GM21360 (cell line): ENCODE measurements around the gene AGO4.
"Not testable (repeated sequence)": the region's sequence is repeated elsewhere in the genome, so short reads cannot be mapped to it uniquely, and the experiment has no call there.

ENCODE experiments used
- ATAC-seq: cut with Tn5 transposase; IDR thresholded peaks from one replicate; pipeline ENCODE4 v1.9.1; 2021; ENCODE audit warnings: mild to moderate bottlenecking, moderate library complexity; ENCODE audit not compliant: unreplicated experiment

The AGO4 gene

GRCh38 chr1:35863881-35864625 is 56.2 kb downstream of the AGO4 start:
- no peak for ATAC-seq

DNA sequence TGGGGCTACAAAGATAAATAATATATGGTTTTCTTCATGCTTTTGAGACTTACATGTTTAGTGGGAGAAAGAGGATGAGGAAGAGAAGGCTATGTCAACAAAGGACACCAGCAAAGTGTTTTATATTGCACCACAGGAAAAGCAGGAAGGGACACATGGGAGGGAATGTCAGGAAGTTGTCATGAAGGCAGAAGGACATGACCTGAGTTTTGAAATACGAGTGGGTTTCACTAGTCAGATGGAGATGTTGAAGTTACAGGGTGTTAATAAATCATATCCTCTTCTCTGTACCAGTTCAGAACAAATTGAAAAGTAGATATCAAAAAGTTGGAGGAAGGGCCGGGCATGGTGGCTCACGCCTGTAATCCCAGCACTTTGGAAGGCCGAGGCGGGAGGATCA is 57.0 kb downstream of the AGO4 start:
- ATAC-seq = no peak

DNA sequence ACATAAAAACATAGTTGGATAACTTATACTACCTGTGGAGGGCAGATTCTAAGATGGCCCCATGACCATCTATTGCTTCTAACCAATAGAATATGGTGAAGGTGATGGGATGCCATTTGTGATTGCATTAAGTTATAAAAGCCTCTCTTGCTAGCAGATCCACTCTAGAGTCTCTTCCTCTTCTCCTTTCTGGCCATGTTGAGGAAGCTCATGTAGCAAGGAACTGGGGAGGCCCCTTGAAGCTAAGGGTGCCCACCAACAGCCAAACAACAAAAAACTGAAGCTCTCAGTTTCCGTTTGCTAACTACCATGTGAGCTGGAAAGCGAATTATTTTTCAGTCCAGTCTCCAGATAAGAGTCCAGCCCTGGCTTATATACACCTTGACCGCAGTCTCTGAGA is 59.2 kb downstream of the AGO4 start:
- no peak for ATAC-seq

- not testable (repeated sequence) for ATAC-seq
Measured at GRCh38 chr1:35869245-35869950, 61.6 kb downstream of the AGO4 start.

DNA sequence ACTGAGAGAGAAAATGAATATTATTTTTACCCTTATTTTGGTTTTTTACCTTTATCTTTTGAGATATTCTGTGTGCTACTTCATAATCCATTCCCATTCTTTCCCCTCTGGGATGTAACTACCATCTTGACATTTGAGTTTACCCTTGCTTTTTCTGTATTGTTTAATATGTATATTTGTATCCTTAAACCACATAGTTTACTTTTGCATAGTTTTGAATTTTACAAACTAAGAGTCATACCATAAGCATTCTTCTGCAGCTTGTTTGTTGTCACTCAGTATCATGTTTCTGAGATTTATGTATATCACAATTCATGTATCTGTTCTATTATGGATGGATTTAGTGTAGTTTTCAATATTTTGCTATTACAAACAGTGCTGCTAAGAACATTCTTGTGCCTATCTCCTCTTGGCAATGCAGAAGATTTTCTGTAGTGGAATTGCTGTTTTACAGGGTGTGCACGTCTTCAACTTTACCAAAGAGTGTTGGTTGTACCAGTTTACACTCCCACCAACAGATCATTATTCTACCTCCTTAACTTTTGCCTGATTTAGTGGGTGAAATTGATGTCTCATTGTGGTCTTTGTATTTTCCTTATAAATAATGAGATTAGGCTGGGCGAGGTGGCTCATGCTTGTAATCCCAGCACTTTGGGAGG is 63.0 kb downstream of the AGO4 start:
- ATAC-seq = no peak

GRCh38 chr1:35873243-35873750 is 65.5 kb downstream of the AGO4 start:
- no peak for ATAC-seq

DNA sequence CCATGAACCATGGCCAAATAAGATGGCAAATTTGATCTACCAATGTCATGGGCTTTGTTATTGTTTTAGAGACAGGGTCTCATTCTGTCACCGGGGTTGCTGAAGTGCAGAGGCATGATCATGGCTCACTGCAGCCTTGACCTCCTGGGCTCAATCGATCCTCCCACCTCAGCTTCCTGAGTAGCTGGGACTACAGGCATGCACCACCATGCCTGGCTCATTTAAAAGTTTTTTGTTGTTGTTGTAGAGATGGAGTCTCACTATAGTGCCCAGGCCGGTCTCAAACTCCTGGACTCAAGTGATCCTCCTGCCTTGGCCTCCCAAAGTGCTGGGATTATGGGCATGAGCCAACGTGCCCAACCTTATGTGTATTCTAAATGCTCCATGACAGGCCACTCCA is 66.3 kb downstream of the AGO4 start:
- ATAC-seq = not testable (repeated sequence)

DNA sequence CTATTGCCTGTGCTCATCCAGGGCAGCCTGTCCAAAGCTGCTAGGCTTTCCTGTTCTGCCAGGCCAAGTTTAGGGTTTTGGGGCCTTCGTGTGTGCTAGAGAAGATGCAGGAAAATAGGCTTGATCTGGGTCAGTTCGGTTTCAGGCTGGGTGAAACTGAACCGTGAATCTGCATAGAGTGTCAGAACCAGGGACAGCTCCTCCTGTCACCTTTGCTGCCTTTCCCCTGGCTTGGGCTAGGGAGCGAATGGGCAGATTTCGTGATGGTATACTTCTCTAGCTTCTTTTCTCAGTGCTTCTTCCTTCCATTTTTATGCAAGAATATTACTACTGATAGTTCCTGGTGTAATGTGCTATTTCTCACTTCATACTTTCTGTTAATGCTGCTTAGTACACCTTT is 69.2 kb downstream of the AGO4 start:
- ATAC-seq = no peak

DNA sequence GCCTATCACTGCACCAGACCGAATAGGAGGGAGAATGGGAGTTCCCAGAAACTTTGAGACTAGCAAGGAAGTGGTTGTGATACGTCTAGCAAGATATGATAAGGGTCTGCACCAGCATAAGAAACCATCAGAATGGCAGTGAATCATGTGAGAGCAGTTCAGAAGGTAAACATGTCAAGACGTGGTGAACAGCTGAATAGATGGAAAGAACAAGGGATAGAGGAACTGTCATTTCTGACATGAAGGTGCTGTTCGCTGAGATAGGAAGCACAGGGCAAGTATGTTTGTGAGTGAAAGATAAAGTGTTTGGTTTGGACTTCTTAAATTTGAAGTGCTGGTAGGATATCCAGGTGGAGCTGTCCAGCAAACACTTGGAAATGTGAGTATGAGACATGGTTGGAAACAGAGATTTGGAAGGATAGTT is 74.0 kb downstream of the AGO4 start:
- no peak for ATAC-seq

DNA sequence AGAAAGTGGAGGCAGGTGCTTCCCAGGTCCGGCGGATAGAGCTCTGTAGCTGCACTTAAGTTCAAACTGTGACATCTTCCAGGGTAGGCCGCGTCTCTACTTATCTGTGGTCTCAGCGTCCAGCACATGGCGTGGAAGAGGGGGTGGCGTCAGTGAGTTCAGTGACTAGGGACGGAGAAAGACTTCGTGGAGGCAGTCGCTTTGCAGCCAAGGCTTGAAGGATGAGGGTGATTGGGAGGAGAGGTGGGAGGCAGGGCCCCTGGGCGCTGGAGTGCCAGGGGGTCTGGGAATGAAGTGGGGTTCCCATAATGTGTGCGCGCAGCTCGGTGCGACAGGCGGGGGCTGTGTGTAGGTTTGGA is 74.7 kb downstream of the AGO4 start:
- ATAC-seq = no peak

DNA sequence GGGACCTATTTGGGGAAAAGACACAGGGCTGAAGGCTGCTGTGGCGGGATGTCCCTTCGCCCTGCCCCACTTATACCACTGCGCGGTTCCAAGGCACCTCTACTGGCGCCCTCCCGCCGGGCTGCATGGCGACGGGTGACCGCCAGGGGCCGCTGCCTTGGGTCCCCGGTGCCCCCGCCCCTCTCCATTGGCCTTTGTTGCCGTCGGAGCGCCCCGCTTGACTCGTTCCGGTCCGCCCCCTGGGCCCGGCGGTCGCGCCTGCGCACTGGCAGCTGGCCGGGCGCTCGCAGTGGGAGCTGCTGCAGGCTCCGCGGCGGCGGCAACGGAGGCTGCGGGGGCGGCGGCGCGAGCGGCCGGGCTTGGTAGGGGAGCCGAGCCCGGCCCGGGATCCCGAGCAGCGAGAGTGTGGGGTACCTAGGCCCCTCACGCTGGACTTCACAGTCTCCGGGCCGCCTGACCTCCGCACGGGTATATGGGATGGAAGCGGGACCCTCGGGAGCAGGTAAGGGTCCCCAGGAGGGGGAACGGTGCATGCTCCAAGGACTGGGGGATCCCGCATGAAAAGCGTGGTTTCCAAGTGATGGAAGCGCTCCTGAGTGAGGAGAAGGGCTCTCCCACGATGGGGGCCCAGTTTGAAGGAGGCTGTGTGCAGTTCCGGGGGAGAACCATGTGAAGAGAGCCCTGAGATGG is 75.3 kb downstream of the AGO4 start, which contains the start of gene AGO1:
Gene AGO1, plus strand, starts transcription at position 265 of the 690 bp plus-strand sequence. Its CDS starts 213 bp downstream, at position 478.
- ATAC-seq = peak; percentile 76

- peak; percentile 15 for ATAC-seq
Measured at GRCh38 chr1:35883635-35884101, 75.9 kb downstream of the AGO4 start.

- no peak for ATAC-seq
Measured at GRCh38 chr1:35884934-35885333, 77.1 kb downstream of the AGO4 start.

- no peak for ATAC-seq
Measured at GRCh38 chr1:35885961-35886558, 78.2 kb downstream of the AGO4 start.

- no peak for ATAC-seq
Measured at GRCh38 chr1:35886577-35887431, 79.0 kb downstream of the AGO4 start.

DNA sequence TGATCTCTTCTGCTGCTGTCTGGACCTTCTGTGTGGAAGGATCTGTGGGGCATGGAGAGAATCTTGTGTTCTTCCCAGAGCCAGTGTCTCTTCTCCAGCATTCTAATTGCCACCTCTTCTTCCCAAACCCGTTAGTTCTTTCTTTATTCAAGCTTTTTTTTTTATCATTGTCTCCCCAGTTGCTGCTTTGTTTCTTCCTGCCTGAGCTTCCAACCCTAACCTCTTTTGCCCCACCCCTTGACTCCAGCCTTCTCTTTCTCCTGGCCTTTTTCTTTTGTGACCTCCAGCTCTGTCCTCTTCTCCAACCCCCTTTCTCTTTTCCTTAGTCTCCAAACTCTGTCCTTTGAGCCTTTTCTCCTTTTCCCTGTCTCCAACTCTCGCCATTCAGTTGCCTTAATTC is 79.7 kb downstream of the AGO4 start:
- ATAC-seq = no peak

- no peak for ATAC-seq
Measured at GRCh38 chr1:35888255-35888654, 80.4 kb downstream of the AGO4 start.

DNA sequence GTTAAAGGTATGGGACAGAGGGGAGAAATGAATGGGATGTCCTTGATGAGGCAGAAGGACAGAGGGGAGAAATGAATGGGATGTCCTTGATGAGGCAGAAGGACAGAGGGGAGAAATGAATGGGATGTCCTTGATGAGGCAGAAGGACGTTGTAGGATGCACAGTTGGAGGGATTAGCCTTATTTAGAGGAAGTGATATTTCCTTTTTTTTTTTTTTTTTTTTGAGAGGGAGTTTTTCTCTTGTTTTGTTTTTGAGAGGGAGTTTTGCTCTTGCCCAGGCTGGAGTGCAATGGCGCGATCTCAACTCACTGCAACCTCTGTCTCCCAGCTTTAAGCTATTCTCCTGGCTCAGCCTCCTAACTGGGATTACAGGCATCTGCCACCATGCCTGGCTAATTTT is 81.2 kb downstream of the AGO4 start:
- ATAC-seq = not testable (repeated sequence)

DNA sequence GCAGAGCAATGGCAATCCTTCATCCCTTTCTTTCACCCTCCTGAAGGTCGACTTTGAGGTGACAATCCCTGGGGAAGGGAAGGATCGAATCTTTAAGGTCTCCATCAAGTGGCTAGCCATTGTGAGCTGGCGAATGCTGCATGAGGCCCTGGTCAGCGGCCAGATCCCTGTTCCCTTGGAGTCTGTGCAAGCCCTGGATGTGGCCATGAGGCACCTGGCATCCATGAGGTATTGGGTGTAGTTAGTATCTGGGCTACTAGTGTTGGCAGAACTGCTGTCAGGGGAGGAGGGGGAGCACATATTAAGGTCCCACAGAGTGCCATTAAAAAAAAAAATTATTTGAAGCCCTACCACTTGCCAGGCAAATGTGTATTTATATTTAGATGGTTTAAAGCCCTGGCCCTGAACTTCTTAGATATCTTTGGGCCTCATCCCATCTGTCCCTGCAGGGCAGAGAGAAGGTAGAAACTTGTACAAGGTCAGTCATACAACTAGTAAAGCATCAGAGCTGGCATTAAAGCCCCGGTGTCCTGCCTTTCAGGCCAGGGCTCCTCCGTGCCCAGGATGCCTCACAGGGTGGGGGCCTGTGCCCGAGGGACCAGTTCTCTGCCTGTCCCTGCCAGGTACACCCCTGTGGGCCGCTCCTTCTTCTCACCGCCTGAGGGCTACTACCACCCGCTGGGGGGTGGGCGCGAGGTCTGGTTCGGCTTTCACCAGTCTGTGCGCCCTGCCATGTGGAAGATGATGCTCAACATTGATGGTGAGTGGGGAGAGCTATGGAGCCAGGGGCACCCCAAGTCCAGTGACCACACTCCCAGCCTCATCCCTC is 85.4 kb downstream of the AGO4 start:
- ATAC-seq = no peak
